Activated CD4-positive, alpha-beta T cell treated with anti-CD3 and anti-CD28 coated beads, Interleukin-2, amount 10 ng/mL, durations not matched to agents 7 days and 5 days (primary cell): Measurements from ENCODE around the gene MYO1B. TPM values are rescaled to one million over a fixed set of nuclear protein-coding genes. Genes with fewer than 3 reads are reported as not detected.

Experiments
- CTCF ChIA-PET: fragments of 350-600 bp; sonication (Branson Sonifier 250); formaldehyde crosslinking; loops from one replicate; lab custom pipeline; 2021; ENCODE audit warnings: antibody characterized with exemption; lab: Charles Lee
- POLR2A ChIA-PET: fragments of 350-600 bp; sonication (Branson Sonifier 250); formaldehyde crosslinking; loops from one replicate; lab custom pipeline; 2021; ENCODE audit warnings: antibody characterized with exemption; lab: Charles Lee
- DNase-seq: peaks from one replicate; pipeline ENCODE4 v3.0.0-alpha.2; 2020
- H3K27ac Mint-ChIP-seq: one replicate; pipeline ENCODE4 v1.8.0; 2021; ENCODE audit warnings: mild to moderate bottlenecking, moderate library complexity, mixed read lengths
- H3K27me3 Mint-ChIP-seq: one replicate; pipeline ENCODE4 v1.8.0; 2021; ENCODE audit warnings: mixed read lengths
- H3K36me3 Mint-ChIP-seq: one replicate; pipeline ENCODE4 v1.8.0; 2021; ENCODE audit warnings: low read depth, mixed read lengths
- H3K4me1 Mint-ChIP-seq: one replicate; pipeline ENCODE4 v1.8.0; 2021; ENCODE audit warnings: mixed read lengths
- H3K4me3 Mint-ChIP-seq: one replicate; pipeline ENCODE4 v1.8.0; 2021; ENCODE audit warnings: mild to moderate bottlenecking, moderate library complexity, mixed read lengths
- H3K9me3 Mint-ChIP-seq: one replicate; pipeline ENCODE4 v1.8.0; 2021; ENCODE audit warnings: mixed read lengths
- total RNA-seq, 2 experiments: library from RNA; stranded (reverse); gene quantifications; one replicate each; pipeline ENCODE4 v1.2.3, GENCODE V29; 2021

The MYO1B gene
- total RNA-seq, 2 experiments from 2014 or later, result 0.74 to 0.98 TPM

DNA sequence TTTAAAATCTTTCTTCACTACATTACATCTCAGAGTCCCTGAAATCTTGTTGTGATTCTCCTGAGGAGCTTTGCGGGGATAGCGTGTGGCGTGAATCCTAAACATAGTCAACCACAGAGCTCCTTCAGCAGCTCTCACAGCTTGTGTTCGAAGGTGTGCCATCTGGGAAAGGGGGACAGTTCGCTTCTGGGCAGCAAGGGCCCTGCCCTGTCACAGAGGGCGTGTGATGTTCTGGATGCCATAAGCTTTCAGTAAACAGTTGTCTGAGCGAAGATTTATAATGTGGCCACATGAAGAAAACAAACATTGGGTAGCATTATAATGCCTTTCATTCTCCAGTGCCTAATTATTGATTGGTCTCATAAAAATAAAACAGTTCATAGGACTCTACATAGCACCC, 172.5 kb downstream of the MYO1B start:
- H3K36me3 Mint-ChIP-seq, result no peaks in the 10 kb centered on the region
- no peak for DNase-seq
- H3K27ac Mint-ChIP-seq, result no peak overlapping the region
- H3K27me3 Mint-ChIP-seq, result no peaks in the 10 kb centered on the region
- H3K9me3 Mint-ChIP-seq, result no peaks in the 10 kb centered on the region
- CTCF ChIA-PET, result interaction anchor here (0.5 kb wide), 1 partner anchor 55 kb away, joined by 4 read pairs; no protein-coding TSS in a partner anchor
- H3K4me3 Mint-ChIP-seq, result no peak overlapping the region
- POLR2A ChIA-PET, result no interaction called here
- no peaks in the 10 kb centered on the region for H3K4me1 Mint-ChIP-seq

GRCh38 chr2:191421950-191422349, 176.7 kb downstream of the MYO1B start:
- Mint-ChIP-seq H3K4me3 (no peak overlapping the region), H3K4me1 (no peaks in the 10 kb centered on the region), H3K9me3 (no peaks in the 10 kb centered on the region), H3K36me3 (no peaks in the 10 kb centered on the region), H3K27me3 (no peaks in the 10 kb centered on the region), H3K27ac (no peak overlapping the region)
- POLR2A ChIA-PET, result no interaction called here
- DNase-seq, result no peak
- CTCF ChIA-PET, result no interaction called here

DNA sequence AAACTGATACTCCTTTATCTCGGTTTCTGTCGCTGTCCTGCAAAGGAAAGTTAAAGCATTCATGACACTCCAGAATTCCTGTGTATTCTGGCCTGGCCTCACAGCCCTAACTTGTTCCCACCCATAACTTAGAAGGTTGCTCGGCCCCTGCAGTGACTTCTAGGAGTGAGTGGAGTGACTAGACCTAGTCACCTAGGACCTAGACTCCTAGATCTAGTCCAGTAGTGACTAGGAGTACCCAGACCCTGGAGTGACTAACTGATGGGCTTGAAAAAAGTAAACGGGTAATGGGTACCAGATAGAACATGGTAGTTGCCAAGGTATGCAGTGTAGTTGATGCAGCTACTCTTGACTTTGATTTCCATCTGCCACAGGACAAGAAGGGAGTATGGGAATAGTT, 181.8 kb downstream of the MYO1B start:
- ChIA-PET POLR2A (no interaction called here), CTCF (no interaction called here)
- Mint-ChIP-seq H3K27me3 (peaks cover 3% of the 10 kb centered on the region), H3K36me3 (no peaks in the 10 kb centered on the region), H3K9me3 (no peaks in the 10 kb centered on the region), H3K27ac (no peak overlapping the region), H3K4me1 (no peaks in the 10 kb centered on the region), H3K4me3 (no peak overlapping the region)
- no peak for DNase-seq

- no peak for DNase-seq
- ChIA-PET CTCF (no interaction called here), POLR2A (interaction anchor here (0.6 kb wide), 1 partner anchor 807 kb away, joined by 3 read pairs; no protein-coding TSS in a partner anchor)
- Mint-ChIP-seq H3K27ac (no peak overlapping the region), H3K4me3 (no peak overlapping the region), H3K36me3 (no peaks in the 10 kb centered on the region), H3K9me3 (no peaks in the 10 kb centered on the region), H3K4me1 (no peaks in the 10 kb centered on the region), H3K27me3 (peaks cover 3% of the 10 kb centered on the region)
Observed at GRCh38 chr2:191428141-191428540, 182.9 kb downstream of the MYO1B start.

DNA sequence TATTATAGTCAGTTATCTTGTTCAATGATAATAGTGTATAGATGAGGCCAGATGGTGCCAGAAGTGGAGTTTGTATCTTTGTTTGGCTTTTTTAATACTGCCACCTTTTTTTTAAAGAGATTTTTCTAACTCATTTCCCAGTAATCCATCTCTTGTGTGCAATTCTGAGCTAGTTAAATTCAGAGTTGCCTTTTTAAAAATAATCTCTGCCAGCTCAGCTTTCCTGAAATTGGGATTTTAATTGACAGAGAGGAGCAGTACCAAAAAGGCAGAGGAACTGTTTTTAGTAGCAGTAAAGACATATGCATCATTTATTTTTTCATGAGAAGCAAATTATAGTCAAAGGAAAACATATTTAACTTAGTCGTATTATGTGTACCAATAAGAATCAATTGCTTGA, 185.3 kb downstream of the MYO1B start:
- H3K27me3 Mint-ChIP-seq, result peaks cover 3% of the 10 kb centered on the region
- H3K27ac Mint-ChIP-seq, result no peak overlapping the region
- H3K4me1 Mint-ChIP-seq, result no peaks in the 10 kb centered on the region
- ChIA-PET POLR2A (no interaction called here), CTCF (interaction anchor here (1.0 kb wide), 1 partner anchor 184 kb away, joined by 3 read pairs; no protein-coding TSS in a partner anchor)
- H3K4me3 Mint-ChIP-seq, result no peak overlapping the region
- H3K9me3 Mint-ChIP-seq, result no peaks in the 10 kb centered on the region
- H3K36me3 Mint-ChIP-seq, result no peaks in the 10 kb centered on the region
- DNase-seq, result no peak

- Mint-ChIP-seq H3K36me3 (no peaks in the 10 kb centered on the region), H3K4me1 (no peaks in the 10 kb centered on the region), H3K4me3 (no peak overlapping the region), H3K9me3 (no peaks in the 10 kb centered on the region), H3K27me3 (peaks cover 3% of the 10 kb centered on the region), H3K27ac (no peak overlapping the region)
- DNase-seq, result no peak
- ChIA-PET CTCF (no interaction called here), POLR2A (no interaction called here)
Observed at GRCh38 chr2:191432121-191432520, 186.9 kb downstream of the MYO1B start.

GRCh38 chr2:191434072-191434471, 188.9 kb downstream of the MYO1B start:
- no peak for DNase-seq
- Mint-ChIP-seq H3K27me3 (peaks cover 3% of the 10 kb centered on the region), H3K4me3 (no peak overlapping the region), H3K36me3 (no peaks in the 10 kb centered on the region), H3K9me3 (no peaks in the 10 kb centered on the region), H3K27ac (no peak overlapping the region), H3K4me1 (no peaks in the 10 kb centered on the region)
- POLR2A ChIA-PET, result no interaction called here
- CTCF ChIA-PET, result no interaction called here

DNA sequence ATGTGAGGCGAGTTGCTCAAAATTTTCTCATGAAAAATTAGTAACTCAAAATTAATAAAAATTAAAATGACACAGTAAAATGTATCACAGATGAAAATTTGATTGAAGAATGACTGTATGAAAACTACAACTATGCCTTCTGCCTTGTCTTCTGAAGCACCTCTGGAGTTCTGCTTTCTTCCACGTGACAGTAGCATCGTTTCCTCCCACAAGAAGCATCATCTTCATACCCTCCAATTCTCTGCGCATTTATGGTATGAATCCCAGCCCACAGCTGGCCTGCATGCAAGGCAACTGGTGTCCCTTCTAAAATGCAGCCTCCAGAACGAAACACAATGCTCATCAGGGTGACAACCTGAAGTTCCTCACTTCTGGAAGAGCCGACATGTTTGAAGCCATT, 189.9 kb downstream of the MYO1B start:
- Mint-ChIP-seq H3K36me3 (no peaks in the 10 kb centered on the region), H3K4me1 (no peaks in the 10 kb centered on the region), H3K4me3 (no peak overlapping the region), H3K27ac (no peak overlapping the region), H3K27me3 (peaks cover 3% of the 10 kb centered on the region), H3K9me3 (no peaks in the 10 kb centered on the region)
- DNase-seq, result no peak
- ChIA-PET POLR2A (no interaction called here), CTCF (no interaction called here)

DNA sequence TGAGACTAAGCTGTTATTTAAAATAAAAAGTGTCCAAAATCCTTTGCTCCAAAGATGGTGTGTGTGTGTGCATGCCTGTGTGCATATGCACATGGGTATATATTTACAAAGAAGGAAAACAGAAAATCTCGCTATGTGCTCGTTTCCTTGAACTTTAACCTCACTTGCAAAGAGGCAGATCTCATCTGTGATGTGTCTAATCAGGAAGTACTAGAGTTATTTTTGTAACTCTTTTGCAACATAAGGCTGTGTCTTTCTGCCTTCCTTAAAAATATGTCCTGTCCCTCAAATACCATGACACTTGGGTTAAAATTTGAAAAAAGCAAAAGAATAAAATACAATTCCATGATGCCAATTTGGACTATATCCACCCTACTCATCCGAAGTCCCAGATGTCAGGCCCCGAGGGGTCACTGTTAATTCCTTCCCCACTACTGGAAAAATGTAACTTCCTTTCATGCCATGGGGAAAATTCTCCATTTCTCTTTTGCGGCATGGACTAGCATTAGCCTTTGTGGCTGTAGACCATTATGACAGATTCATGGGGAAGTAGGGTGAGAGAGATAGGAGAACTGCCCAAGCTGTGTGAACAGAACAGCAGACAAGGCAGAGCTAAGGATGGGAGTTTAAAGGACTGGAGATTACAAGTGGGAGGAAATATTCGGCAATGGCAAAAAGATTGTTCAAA, 191.3 kb downstream of the MYO1B start:
- no peak overlapping the region for H3K27ac Mint-ChIP-seq
- H3K4me3 Mint-ChIP-seq, result no peak overlapping the region
- no peaks in the 10 kb centered on the region for H3K36me3 Mint-ChIP-seq
- no peak for DNase-seq
- POLR2A ChIA-PET, result no interaction called here
- CTCF ChIA-PET, result no interaction called here
- H3K4me1 Mint-ChIP-seq, result no peaks in the 10 kb centered on the region
- no peaks in the 10 kb centered on the region for H3K9me3 Mint-ChIP-seq
- peaks cover 3% of the 10 kb centered on the region for H3K27me3 Mint-ChIP-seq

GRCh38 chr2:191439481-191439880, 194.3 kb downstream of the MYO1B start:
- no peaks in the 10 kb centered on the region for H3K4me1 Mint-ChIP-seq
- no peaks in the 10 kb centered on the region for H3K36me3 Mint-ChIP-seq
- H3K9me3 Mint-ChIP-seq, result no peaks in the 10 kb centered on the region
- H3K27me3 Mint-ChIP-seq, result no peaks in the 10 kb centered on the region
- H3K4me3 Mint-ChIP-seq, result no peak overlapping the region
- no peak for DNase-seq
- POLR2A ChIA-PET, result no interaction called here
- no peak overlapping the region for H3K27ac Mint-ChIP-seq
- CTCF ChIA-PET, result no interaction called here

DNA sequence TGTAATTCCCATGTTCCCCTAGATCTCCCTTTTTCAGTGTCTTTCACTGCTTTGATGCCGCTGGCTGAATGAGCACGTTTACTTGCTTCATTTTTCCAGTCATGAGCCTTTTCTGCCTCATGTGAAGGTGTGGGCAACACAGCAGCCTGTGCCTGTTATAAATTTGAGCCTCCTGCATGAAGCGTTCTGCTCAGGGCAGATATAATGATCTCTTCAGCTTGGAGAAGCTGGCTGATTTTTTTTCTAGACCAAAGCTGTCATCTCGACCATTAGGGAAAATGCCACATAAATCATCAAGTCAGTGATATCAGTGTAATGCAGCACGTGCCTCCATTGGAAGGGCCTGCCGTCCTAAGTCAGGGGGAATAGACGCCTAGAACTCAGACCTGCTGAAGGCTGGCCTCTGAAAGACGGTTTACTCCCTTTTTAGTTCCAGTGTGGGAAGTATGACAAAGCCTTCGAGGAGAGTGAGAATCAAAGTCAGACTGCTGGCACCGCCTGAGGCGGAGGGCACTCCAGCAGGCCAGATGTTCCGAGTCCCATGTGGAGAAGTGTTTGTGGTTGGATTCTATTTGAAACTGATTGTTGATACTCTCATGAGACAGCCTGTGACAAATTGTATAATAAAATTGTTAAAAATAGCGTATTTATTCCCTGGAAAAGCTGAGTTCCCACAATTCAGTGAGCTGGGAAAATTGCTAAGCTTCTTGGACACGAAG, 196.5 kb downstream of the MYO1B start:
- H3K36me3 Mint-ChIP-seq, result no peaks in the 10 kb centered on the region
- POLR2A ChIA-PET, result no interaction called here
- peaks cover 4% of the 10 kb centered on the region for H3K27me3 Mint-ChIP-seq

GRCh38 chr2:191443446-191443845, 198.2 kb downstream of the MYO1B start:
- H3K27me3 Mint-ChIP-seq, result peaks cover 6% of the 10 kb centered on the region
- no peak for DNase-seq
- H3K36me3 Mint-ChIP-seq, result no peaks in the 10 kb centered on the region
- H3K4me1 Mint-ChIP-seq, result no peaks in the 10 kb centered on the region
- no peak overlapping the region for H3K27ac Mint-ChIP-seq
- ChIA-PET POLR2A (no interaction called here), CTCF (no interaction called here)
- no peaks in the 10 kb centered on the region for H3K9me3 Mint-ChIP-seq
- H3K4me3 Mint-ChIP-seq, result no peak overlapping the region

More for the DNA sequence above, 196.5 kb downstream of the MYO1B start:
- Mint-ChIP-seq H3K4me3 (no peak overlapping the region), H3K4me1 (no peaks in the 10 kb centered on the region), H3K27ac (no peak overlapping the region), H3K9me3 (no peaks in the 10 kb centered on the region)
- DNase-seq, result no peak
- CTCF ChIA-PET, result no interaction called here

GRCh38 chr2:191446910-191447309, 201.7 kb downstream of the MYO1B start:
- Mint-ChIP-seq H3K36me3 (no peaks in the 10 kb centered on the region), H3K27ac (no peak overlapping the region), H3K9me3 (no peaks in the 10 kb centered on the region), H3K4me3 (no peak overlapping the region), H3K4me1 (no peaks in the 10 kb centered on the region), H3K27me3 (peaks cover 6% of the 10 kb centered on the region)
- no peak for DNase-seq
- POLR2A ChIA-PET, result no interaction called here
- CTCF ChIA-PET, result no interaction called here
